NCI-H2227 (cell line): Measurements from ENCODE around the gene LATS1.
A peak's percentile ranks its signal among the peaks of the same experiment; 100 is the strongest.
"Not testable (repeated sequence)": the region's sequence is repeated elsewhere in the genome, so short reads cannot be mapped to it uniquely, and the experiment has no call there.

ENCODE experiments used
- DNase-seq: peaks from one replicate; lab custom pipeline; 2025; ENCODE audit not compliant: unreplicated experiment; lab: John Stamatoyannopoulos, UW

LATS1 gene

DNA sequence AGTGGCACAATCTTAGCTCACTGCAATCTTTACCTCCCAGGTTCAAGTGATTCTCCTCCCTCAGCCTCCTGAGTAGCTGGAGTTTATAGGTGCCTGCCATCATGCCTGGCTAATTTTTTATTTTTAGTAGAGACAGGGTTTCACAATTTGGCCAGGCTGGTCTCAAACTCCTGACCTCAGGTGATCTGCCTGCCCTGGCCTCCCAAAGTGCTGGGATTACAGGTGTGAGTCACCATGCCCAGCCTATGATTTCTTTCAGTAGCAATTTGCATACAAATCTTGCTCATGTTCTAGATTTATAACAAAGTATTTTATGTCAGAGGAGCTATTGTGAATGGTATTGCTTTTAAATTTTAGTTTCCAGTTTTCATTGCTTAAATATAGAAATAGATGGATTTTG, 45.6 kb downstream of the LATS1 start:
- DNase-seq, result not testable (repeated sequence)

DNA sequence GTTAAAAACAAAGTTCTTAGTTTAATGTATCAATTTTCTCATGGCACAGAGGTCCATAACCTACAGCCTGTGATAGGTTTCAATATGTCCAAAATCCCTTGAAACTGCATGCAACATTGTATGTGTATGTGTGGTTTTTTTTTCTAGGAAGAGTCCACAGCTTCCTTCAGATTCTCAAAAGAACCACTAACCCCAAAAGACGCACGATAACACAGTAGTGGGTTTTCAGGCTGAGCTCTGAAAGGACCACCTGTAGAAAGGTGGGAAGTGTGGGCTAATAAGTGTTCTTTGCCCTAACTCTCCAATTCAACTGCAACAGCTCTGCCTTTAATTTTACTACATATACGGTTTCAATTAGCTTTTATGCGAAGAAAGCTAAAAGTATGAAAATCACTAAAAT, 57.9 kb downstream of the LATS1 start:
- no peak for DNase-seq

DNA sequence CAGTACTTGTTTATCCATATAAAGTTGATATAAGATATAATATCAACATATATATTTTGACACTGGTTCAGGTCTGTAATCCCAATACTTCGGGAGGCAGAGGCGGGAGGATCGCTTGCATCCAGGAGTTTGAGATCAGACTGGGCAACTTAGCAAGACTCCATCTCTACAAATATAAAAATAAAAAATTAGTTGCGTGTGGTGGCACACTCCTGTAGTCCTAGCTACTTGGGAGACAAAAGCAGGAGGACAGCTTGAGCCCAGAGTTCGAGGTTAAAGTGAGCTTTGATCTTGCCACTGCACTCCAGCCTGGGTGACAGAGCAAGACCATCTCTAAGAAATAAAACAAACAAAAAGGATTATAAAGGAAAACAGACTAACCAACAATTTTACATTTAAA, 60.5 kb downstream of the LATS1 start:
- no peak for DNase-seq

DNA sequence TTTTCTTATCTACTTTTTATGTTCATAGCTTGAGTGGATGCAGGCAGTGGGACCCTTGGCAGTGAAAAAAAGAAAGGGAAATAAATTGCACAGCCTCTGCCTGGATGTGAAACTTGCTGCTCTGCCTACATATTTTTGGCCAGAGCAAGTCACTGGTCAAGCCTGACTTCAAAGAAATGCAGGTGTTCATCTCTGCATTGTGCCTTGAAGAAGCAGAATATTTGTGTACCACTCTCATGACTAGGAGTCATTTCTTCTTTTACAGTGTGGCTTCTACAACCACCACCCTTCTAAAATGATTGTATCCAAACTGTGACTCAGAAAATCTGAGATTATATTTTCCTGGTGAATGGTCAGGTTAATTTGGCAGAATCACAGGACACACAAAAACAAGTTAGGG, 66.8 kb downstream of the LATS1 start:
- DNase-seq, result no peak

DNA sequence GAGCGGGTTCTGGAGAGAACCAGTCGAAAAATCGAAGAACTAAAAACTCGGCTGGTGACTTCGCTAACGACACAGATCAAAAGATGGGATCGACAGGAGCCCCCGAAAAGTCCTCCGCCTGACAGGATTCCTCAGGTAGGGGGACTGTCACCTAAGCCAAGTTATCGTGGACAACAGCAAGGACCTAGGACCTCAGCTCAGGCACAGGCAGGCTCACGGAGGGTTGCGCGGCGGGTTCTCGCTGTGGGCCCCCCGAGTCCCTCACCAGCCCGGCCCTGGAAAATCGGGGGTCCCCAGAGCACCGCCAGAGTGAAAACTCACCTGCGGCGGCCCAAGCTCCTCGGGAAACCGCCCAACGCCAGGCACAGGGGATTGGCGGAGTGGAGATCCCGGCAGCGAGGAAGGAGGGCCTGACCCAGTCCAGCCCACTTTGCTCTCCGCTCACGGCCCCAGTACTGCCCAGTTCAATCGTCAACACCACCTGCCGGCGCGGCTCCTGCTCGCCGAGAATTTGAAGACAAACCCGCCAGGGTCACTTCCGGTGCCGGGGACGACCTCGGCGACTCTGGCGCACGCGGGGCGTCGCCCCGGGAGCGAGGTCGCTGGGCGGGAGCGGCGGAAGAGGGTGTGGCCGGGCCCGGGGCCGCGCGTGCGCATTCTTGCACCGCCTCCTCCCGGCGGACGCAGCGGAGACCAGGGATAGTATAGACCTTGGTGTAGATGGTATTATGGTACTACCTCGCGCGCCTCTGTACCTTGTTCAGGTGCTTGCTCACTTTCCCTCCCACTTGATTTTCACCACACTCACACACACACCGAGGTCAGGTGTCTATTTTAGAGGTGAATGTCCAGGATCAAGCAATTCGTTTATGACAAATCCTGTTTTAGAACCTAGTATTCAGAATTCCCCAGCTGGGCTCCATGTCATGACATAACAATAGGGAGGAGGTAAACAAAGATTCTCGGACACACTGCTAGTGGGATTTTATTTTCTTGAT, 69.5 kb downstream of the LATS1 start, which contains the start of gene KATNA1:
TSS of gene KATNA1 (minus strand) at position 567 of the 998 bp plus-strand sequence. CDS start 10,167 bp downstream, outside the sequence.
- peak; percentile 84 for DNase-seq

DNA sequence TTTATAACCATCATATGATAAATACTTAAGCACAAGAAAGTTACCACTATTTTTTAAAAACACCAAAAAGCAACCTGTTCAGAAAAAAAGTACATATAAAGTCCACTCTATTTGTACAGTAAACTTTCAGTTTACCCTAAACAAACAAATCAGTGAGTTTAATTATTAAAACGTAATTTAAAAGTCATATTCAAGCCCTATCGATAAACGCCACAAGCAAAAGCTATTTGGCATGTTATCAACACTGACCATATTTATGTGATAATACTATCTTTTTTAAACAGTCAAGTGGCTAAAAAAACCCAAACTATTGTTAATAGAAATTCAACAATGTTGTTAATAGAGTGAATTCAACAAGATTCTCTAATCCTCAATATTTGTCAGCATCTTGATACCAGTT, 71.3 kb downstream of the LATS1 start:
- DNase-seq, result no peak

DNA sequence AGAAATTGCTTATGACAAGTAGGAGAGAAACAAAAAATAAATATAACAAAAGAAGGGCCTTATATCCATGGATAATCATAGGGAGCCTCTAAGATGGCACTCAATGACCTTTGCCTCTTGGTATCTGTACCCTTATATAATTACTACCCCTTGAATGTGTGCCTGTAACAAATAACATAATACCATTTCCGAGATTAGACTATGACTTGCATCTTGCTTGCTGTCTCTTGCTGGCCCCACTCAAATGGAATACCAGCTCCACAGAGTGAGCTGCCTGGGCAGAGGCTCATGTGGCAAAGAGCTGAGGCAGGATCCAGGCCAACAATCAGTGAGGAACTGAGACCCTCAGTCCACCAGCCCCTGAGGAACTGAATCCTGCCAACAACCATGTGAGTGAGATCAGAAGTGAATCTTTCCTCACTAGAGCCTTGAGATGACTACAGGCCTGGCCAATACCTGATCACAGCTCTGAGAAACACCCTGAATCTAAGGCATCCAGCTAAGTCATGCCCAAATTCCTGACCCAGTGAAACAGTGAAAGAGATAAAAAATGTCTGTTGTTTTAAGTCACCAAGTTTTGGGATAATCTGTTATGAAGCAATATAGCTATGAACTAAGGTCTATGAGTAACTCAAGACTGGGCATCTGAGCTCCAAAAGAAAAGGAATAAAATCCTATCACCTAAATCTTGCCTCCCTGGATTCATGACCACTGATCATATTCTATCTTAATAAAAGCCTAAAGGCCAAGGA, 74.9 kb downstream of the LATS1 start:
- DNase-seq, result no peak

DNA sequence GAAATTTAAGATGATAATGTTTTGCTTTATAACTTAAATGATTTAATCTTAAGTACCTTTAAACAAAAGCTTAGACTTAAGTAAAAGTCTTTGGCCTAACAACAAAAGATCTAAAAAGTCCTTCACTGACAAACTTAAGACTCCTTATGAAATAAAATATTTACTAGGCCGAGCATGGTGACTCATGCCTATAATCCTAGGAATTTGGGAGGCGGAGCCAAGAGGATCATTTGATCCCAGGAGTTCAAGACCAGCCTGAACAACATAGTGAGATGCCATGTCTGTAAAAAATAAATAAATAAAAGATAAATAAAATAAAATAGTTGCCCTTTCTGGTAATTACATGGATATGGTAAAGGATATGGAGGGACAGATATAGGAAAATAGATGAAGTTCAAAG, 81.8 kb downstream of the LATS1 start:
- no peak for DNase-seq

DNA sequence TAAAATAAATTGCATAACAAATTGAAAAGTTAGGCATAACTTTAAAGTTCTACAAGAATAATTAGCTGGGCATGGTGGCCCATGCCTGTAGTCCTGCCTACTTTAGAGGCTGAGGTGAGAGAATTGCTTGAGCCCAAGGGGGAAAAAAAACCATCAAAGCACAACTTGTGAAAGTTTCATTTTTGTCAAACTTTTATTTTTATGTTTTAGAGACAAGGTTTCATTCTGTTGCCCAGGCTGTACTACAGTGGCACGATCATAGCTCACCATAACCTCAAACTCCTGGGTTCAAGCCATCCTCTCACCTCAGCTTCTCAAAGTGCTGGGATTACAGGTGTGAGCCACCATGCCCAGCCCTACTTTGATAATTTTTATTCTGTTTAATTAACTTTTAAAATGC, 83.6 kb downstream of the LATS1 start:
- DNase-seq, result no peak

DNA sequence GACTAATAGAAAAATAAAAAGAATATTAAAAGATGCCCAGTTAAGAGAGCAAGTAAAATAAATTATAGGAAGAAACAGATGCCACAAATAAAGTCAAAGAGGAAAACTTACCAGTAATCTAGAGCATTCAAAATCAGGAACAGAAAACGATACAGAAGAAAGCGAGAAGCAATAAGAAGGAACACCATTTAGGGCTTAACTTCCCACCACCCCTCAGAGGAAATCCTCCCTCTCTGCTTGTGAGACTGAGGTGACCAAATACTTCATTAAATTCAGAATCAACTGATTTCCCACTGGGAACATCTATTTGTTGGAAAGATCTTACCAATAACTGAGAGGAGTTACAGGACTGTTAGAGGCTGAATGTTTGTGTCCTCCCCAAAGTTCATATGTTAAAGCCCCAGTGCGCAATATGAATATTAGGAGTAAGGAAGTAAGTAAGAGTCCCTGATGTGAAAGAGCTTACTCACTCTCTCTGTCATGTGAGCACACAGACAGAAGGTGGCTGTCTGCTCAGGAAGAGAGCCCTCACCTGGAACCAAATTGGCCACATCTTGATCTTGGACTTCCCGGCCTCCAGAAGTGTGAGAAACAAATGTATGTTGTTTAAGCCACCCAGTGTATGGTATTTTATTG, 88.9 kb downstream of the LATS1 start:
- DNase-seq, result no peak

DNA sequence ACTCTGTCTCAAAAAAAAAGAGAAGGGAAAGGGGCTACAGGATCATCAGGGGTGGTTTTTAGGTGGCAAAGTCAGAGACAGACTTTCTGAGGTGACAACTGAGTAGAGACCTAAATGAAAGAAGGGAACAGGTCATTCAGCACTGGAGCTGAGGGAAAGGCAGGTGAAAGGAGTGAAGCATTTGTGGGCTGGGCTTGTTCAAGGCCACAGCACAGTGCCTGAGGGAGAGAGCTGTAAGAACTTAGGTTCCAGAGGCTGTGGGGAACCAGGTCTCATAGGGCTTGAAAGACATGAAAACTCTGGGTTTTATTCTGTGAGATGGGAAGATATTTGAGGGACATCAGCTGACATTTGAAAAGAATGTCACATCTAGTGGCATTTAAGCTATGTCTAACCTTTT, 90.2 kb downstream of the LATS1 start:
- no peak for DNase-seq

DNA sequence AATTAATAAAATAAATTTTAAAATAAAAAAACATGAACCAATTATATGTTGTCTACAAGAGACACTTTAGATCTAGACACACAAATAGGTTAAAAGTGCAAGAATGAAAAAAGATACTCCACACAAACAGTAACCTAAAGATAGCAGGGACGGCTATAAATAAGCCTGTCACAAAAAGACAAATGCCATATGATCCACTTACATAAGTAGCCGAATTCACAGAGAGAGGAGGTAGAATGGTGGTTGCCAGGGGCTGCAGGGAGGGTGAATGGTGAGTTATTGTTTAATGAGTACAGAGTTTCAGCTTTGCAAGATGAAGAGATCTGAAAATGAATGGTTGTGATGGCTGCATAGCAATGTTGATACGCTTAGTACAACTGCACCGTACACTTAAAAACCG, 102.1 kb downstream of the LATS1 start:
- DNase-seq, result no peak

DNA sequence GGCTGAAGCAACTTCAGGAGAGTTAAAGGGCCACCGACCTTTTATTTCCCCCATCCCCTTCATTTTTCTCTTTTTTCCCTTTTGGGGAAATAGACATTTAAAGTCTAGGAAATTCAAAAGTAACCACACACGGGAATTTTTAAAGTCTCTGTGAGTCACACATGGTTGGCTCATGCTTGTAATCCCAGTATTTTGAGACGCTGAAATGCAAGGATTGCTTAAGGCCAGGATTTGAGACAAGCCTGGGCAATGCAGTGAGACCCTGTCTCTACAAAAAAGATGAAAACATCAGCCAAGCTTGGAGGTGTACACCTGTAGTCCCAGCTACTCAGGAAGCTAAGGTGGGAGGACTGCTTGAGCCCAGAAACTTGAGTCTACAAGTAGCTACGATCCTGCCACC, 103.6 kb downstream of the LATS1 start:
- DNase-seq, result no peak

DNA sequence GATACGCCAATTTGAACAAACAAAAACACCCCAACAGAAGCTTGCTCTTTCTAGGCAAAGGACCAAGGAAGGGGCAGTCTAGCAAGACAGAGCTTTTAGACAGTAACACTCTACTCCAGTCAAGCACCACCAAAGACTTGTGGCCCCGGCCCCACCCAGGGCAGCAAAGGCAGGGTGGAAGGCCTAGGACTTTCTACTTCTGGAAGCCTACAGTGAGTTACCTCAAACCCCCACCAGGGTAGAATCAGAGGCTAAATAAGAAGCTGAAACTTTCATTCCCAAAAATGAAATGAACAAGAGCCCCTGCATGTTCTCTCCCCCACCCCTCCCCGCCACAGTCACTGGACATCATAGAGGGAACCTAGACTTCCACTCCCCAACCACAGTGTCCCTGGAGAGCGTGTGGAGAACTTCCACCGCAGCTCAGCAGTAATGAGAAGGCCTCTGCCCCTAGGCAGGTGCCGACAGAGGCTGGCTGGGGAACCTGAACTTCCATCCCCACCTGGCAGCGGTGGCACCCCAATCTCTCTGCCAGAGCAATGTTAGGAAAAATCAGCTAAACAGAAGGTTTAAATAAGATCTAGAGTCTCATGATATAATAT, 109.4 kb downstream of the LATS1 start:
- no peak for DNase-seq
